Measurements from ENCODE around the gene SNTG2. TPM values are rescaled to one million over a fixed set of nuclear protein-coding genes. Genes with fewer than 3 reads are reported as not detected.

The SNTG2 gene
- total RNA-seq, 2 donors from 2014 or later = 2.4 TPM; not detected in 1

DNA sequence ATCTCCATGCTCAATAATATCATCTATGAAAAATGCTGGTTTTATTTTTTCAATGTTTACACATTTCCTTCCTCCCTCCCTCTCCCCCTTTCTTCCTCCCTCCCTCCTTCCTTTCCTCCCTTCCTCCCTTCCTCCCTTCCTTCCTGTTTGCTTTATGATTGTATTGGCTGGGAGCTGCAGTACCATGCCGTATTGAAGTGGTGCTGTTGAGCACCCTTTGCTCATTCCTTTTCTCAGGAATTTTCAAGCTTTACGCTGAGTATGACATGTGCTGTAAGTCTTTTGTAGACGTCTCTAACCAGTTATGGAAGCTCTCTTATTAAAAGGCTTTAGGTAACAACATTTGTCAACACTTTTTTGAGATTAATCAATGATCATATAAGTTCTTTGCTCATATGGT, 100.4 kb downstream of the SNTG2 start:
- H3K4me3 ChIP-seq = no peak overlapping the region
- H3K9me3 ChIP-seq = peaks cover 0 to 5% of the 10 kb centered on the region in 2 donors
- no peak overlapping the region for H3K27ac ChIP-seq
- H3K36me3 ChIP-seq = no peaks in the 10 kb centered on the region
- TF ChIP-seq, protein P1, sequence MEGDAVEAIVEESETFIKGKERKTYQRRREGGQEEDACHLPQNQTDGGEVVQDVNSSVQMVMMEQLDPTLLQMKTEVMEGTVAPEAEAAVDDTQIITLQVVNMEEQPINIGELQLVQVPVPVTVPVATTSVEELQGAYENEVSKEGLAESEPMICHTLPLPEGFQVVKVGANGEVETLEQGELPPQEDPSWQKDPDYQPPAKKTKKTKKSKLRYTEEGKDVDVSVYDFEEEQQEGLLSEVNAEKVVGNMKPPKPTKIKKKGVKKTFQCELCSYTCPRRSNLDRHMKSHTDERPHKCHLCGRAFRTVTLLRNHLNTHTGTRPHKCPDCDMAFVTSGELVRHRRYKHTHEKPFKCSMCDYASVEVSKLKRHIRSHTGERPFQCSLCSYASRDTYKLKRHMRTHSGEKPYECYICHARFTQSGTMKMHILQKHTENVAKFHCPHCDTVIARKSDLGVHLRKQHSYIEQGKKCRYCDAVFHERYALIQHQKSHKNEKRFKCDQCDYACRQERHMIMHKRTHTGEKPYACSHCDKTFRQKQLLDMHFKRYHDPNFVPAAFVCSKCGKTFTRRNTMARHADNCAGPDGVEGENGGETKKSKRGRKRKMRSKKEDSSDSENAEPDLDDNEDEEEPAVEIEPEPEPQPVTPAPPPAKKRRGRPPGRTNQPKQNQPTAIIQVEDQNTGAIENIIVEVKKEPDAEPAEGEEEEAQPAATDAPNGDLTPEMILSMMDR (IDR thresholded peaks at IDR 0.05) = no peak
- DNase-seq (ENCODE audit: low spot score) = no peak
- H3K4me1 ChIP-seq = no peaks in the 10 kb centered on the region
- H3K27me3 ChIP-seq = no peaks in the 10 kb centered on the region

DNA sequence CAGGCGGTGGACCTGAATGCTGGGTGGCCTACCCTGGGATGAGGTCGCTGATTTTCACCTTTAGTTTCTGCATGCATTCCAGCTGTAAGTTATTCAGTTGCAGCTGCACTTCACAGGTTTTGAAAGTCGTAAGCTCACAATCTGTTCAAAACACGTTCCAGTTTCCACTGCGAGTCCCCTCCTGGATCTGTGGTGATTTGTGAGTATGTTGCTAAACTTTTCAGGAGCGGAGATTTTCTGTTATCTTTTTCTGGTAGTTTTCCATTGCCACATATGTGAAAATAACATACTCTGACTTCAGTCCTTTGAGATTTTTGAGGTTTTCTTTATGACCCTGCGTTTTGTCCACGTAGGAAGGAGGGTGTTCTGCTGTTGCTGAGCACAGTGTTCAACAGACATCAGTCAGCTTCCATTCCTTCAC, 102.1 kb downstream of the SNTG2 start:
- TF ChIP-seq, protein P1 (IDR thresholded peaks at IDR 0.05) = no peak
- peaks cover 0 to 4% of the 10 kb centered on the region in 2 donors for H3K9me3 ChIP-seq
- DNase-seq (ENCODE audit: low spot score) = no peak
- H3K27me3 ChIP-seq = no peaks in the 10 kb centered on the region
- H3K36me3 ChIP-seq = no peaks in the 10 kb centered on the region
- no peak overlapping the region for H3K27ac ChIP-seq
- H3K4me3 ChIP-seq = no peak overlapping the region
- no peaks in the 10 kb centered on the region for H3K4me1 ChIP-seq

DNA sequence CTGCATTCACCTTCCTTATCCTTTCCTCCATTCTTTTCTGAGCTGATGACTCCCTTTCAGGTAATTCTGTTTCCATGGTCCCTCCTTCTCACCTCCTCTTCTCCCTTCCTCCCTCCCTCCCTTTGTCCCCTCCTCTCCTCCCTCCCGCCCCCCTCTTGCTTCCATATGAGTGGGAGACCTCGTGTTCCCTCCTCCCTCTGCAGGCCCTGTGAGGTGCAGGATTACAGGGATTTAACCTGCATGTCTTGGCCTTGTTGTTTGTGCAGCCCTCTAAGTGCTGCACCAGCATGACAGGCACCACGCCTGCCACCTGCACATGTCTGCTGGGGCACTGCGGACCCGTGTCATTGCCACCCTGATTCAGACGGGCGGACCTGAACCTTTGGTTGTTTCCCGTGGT, 103.1 kb downstream of the SNTG2 start:
- no peaks in the 10 kb centered on the region for H3K36me3 ChIP-seq
- no peaks in the 10 kb centered on the region for H3K27me3 ChIP-seq
- no peak for DNase-seq (ENCODE audit: low spot score)
- no peak overlapping the region for H3K4me3 ChIP-seq
- H3K4me1 ChIP-seq = no peaks in the 10 kb centered on the region
- TF ChIP-seq, protein P1 (IDR thresholded peaks at IDR 0.05) = no peak
- H3K9me3 ChIP-seq = no peaks in the 10 kb centered on the region
- no peak overlapping the region for H3K27ac ChIP-seq

DNA sequence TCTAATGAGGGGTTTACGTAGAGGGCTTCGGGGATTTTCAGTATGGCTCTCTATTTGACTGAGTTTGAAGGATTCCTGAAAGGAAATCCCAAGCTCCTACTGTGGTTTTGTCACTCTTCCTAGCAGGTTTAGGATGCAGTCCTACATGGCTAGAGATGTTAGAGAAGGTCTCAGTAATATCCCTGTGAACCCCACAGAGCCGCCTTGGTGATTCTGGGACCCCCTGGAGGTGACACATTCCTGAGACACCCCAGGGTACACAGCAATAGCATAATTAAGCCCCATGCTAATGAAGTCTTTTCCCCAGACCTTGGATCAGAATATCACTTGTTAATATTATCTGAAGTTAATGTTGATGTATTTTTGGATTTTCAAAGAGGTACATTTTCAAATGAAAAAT, 103.8 kb downstream of the SNTG2 start:
- no peaks in the 10 kb centered on the region for H3K9me3 ChIP-seq
- no peaks in the 10 kb centered on the region for H3K27me3 ChIP-seq
- no peak for DNase-seq (ENCODE audit: low spot score)
- no peak overlapping the region for H3K27ac ChIP-seq
- no peaks in the 10 kb centered on the region for H3K36me3 ChIP-seq
- no peaks in the 10 kb centered on the region for H3K4me1 ChIP-seq
- TF ChIP-seq, protein P1 (IDR thresholded peaks at IDR 0.05) = no peak
- no peak overlapping the region for H3K4me3 ChIP-seq

DNA sequence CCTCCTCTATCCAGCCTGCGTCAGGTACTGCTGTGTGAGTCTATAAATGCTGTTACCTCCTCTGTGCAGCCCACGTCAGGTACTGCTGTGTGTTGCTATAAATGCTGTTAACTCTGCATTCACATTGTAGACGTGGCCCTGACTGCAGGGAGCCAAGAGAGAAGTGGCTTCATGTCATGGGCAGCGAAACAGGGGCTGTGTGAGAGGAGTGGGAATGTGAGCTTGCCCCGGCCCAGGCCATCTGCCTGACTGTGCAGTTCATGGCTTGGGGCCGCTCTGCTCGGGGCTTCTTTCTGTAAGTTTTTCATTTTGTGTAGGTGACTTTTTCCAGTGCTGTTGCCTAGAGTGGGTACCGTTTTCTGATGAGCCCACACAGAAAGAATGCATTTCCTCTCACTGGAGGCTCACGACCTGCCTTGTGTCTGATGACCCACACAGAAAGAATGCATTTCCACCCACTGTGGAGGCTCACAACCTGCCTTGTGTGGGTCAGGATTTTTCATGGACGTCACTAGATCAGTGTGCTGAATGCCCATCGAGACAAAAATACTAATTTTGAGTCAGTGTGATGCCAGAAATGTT, 104.5 kb downstream of the SNTG2 start:
- Histone ChIP-seq H3K4me1 (no peaks in the 10 kb centered on the region), H3K4me3 (no peak overlapping the region), H3K27ac (no peak overlapping the region), H3K36me3 (no peaks in the 10 kb centered on the region), H3K9me3 (no peaks in the 10 kb centered on the region), H3K27me3 (no peaks in the 10 kb centered on the region)
- TF ChIP-seq, protein P1 (IDR thresholded peaks at IDR 0.05) = no peak
- no peak for DNase-seq (ENCODE audit: low spot score)

DNA sequence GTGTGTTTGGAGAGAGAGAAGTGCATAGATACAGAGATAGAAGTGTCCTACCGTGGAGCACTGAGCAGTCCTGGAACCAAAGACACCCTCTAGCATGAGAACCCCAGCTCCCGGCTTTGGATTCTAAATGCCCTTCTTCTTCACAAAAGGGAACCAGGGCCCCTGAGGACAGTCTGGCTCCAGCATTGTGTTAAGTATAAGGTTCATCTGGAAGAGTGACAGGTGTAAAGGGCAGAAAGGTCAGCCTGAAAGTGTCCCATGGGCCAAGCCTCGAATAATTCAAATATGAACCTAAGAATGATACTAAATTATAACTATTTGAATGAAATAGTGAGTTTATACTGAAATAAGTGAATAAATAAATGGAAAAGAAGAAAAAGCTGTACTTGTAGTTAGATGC, 109.7 kb downstream of the SNTG2 start:
- no peak overlapping the region for H3K4me3 ChIP-seq
- H3K4me1 ChIP-seq = no peaks in the 10 kb centered on the region
- TF ChIP-seq, protein P1 (IDR thresholded peaks at IDR 0.05) = no peak
- H3K27me3 ChIP-seq = no peaks in the 10 kb centered on the region
- no peaks in the 10 kb centered on the region for H3K36me3 ChIP-seq
- H3K9me3 ChIP-seq = no peaks in the 10 kb centered on the region
- no peak overlapping the region for H3K27ac ChIP-seq
- no peak for DNase-seq (ENCODE audit: low spot score)
